ENCODE results near the gene LPAR2. TPM values are rescaled to one million over a fixed set of nuclear protein-coding genes. Genes with fewer than 3 reads are reported as not detected.

Gene LPAR2
- total RNA-seq, 1 donor from 2014 or later, result 15.2 TPM

DNA sequence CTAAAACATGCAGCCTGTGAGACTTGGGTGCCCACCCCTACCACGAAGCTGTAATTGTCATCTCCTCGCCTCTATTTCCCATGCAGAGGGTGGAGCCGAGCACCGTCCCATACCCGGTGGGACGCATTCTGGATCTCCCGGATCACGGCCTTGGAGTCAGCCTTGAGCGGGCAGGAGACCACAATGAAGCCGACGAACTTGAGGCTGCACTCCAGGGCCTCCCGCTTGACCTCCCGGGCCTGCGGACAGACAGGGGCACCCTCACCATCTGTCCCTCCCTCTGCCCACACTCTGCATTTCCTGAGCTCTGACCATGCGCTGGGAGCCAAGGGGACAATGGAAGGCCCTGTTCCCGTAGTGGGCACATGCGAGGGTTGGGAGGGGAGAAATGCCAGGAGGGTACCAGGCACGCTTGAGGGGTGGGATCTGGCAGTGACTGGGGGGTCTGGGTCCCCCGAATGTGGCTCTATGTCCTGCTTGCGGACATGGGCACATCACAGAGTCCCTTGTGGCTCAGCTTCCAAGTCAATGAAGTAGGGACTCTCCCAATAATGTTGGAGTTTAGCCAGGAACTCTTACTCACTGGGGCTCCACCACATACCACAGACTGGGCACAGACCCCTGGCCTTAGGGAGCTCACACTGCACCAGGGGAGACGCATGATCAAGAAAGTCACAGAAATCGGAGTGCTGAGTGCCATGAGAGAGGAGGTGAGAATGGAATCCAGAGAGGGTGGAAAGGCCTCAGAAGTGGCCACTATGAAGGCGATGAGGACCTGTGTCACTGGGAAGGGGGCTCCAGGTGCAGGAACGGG is 24.7 kb upstream of the LPAR2 start:
- Histone ChIP-seq H3K4me1 (no peaks in the 10 kb centered on the region), H3K27me3 (no peaks in the 10 kb centered on the region), H3K4me3 (no peak overlapping the region), H3K36me3 (peaks cover 0 to 88% of the 10 kb centered on the region in 2 donors), H3K9me3 (no peaks in the 10 kb centered on the region), H3K27ac (no peak overlapping the region)
- intact Hi-C loops (cut with DNase I), result no loop called here
- no peak for DNase-seq (ENCODE audit: extremely low spot score in 2 of 2)
- TF ChIP-seq CTCF (IDR thresholded peaks at IDR 0.05), result no peak
- TF ChIP-seq POLR2A (IDR thresholded peaks at IDR 0.05), result no peak
- TF ChIP-seq POLR2AphosphoS5 (IDR thresholded peaks at IDR 0.05; ENCODE audit: insufficient read depth in 1 of 2, low read depth in 1 of 2), result no peak

GRCh38 chr19:19651076-19651475 is 23.1 kb upstream of the LPAR2 start:
- intact Hi-C loops (cut with DNase I), result no loop called here
- Histone ChIP-seq H3K4me1 (no peaks in the 10 kb centered on the region), H3K9me3 (no peaks in the 10 kb centered on the region), H3K4me3 (no peak overlapping the region), H3K27me3 (no peaks in the 10 kb centered on the region), H3K36me3 (peaks cover 0 to 88% of the 10 kb centered on the region in 2 donors), H3K27ac (no peak overlapping the region)
- TF ChIP-seq POLR2AphosphoS5 (IDR thresholded peaks at IDR 0.05; ENCODE audit: insufficient read depth in 1 of 2, low read depth in 1 of 2) (no peak), POLR2A (IDR thresholded peaks at IDR 0.05) (no peak), CTCF (IDR thresholded peaks at IDR 0.05) (no peak)
- no peak for DNase-seq (ENCODE audit: extremely low spot score in 2 of 2)

DNA sequence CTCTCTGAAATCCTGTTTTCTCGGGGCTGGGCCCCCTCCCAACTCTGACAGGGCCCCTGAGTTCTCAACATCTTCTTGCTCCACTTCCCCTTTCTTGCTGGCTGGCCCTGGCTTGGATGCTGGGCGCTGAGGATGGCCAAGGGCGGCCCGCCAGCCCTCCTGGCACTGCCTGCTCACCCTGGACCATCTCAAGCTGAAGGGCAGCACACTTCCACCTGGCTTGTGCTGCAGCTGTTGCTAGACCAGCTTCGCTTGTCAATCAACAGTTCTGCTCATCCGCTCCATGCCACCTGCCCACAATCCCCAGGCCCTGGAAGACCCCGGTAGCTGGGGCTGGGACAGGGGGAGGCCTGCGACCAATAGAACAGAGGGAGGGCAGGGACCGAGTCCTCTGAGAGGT is 22.3 kb upstream of the LPAR2 start:
- Histone ChIP-seq H3K27ac (no peak overlapping the region), H3K4me1 (no peaks in the 10 kb centered on the region), H3K36me3 (peaks cover 0 to 86% of the 10 kb centered on the region in 2 donors), H3K27me3 (no peaks in the 10 kb centered on the region), H3K9me3 (no peaks in the 10 kb centered on the region), H3K4me3 (no peak overlapping the region)
- no peak for TF ChIP-seq POLR2A (IDR thresholded peaks at IDR 0.05)
- no peak for TF ChIP-seq POLR2AphosphoS5 (IDR thresholded peaks at IDR 0.05; ENCODE audit: insufficient read depth in 1 of 2, low read depth in 1 of 2)
- TF ChIP-seq CTCF (IDR thresholded peaks at IDR 0.05), result no peak
- intact Hi-C loops (cut with DNase I), result no loop called here
- no peak for DNase-seq (ENCODE audit: extremely low spot score in 2 of 2)

GRCh38 chr19:19649580-19649995 is 21.6 kb upstream of the LPAR2 start:
- intact Hi-C loops (cut with DNase I), result no loop called here
- peaks cover 0 to 86% of the 10 kb centered on the region in 2 donors for H3K36me3 ChIP-seq

More at GRCh38 chr19:19649580-19649995, 21.6 kb upstream of the LPAR2 start:
- no peaks in the 10 kb centered on the region for H3K4me1 ChIP-seq
- no peak for DNase-seq (ENCODE audit: extremely low spot score in 2 of 2)
- TF ChIP-seq CTCF (IDR thresholded peaks at IDR 0.05) (no peak), POLR2A (IDR thresholded peaks at IDR 0.05) (no peak), POLR2AphosphoS5 (IDR thresholded peaks at IDR 0.05; ENCODE audit: insufficient read depth in 1 of 2, low read depth in 1 of 2) (no peak)
- no peak overlapping the region for H3K4me3 ChIP-seq
- no peaks in the 10 kb centered on the region for H3K27me3 ChIP-seq
- H3K27ac ChIP-seq, result no peak overlapping the region
- no peaks in the 10 kb centered on the region for H3K9me3 ChIP-seq

All from vagina (tissue), 2 donors.